Left renal cortex interstitium (tissue), 4 donors: Measurements from ENCODE around the gene OPRD1. TPM values are rescaled to one million over a fixed set of nuclear protein-coding genes. Genes with fewer than 3 reads are reported as not detected.
"Not testable (repeated sequence)": the region's sequence is repeated elsewhere in the genome, so short reads cannot be mapped to it uniquely, and the experiment has no call there.

Experiments used
- DNase-seq, 4 donors: peaks; one replicate each; pipeline ENCODE4 v3.0.0-alpha.2; 2013; ENCODE audit warnings: low read depth in 4 of 4, low spot score in 2 of 4, missing footprints in 1 of 4
- polyA plus RNA-seq, 4 donors: library from polyadenylated mRNA; unstranded; fragments of 120-200 nt; gene quantifications; one replicate each; pipeline ENCODE4 v1.2.1, GENCODE V29; 2013; ENCODE audit not compliant: insufficient read length in 4 of 4

OPRD1 gene
- polyA plus RNA-seq, 4 donors: 0.25 to 0.62 (median 0.37) TPM

GRCh38 chr1:28800324-28800723, 11.6 kb upstream of the OPRD1 start:
- no peak for DNase-seq

- no peak for DNase-seq
Observed at GRCh38 chr1:28801461-28801860, 10.5 kb upstream of the OPRD1 start.

GRCh38 chr1:28803051-28803450, 8.9 kb upstream of the OPRD1 start:
- no peak for DNase-seq

- no peak for DNase-seq
Observed at GRCh38 chr1:28803662-28804061, 8.3 kb upstream of the OPRD1 start.

- no peak for DNase-seq
Observed at GRCh38 chr1:28804071-28804470, 7.9 kb upstream of the OPRD1 start.

- DNase-seq: no peak
Observed at GRCh38 chr1:28807046-28807445, 4.9 kb upstream of the OPRD1 start.

- no peak for DNase-seq
Observed at GRCh38 chr1:28807986-28808385, 4.0 kb upstream of the OPRD1 start.

GRCh38 chr1:28811369-28811765, 603 bp upstream of the OPRD1 start:
- DNase-seq: no peak

- no peak for DNase-seq
Observed at GRCh38 chr1:28812669-28813468, 899 bp downstream of the OPRD1 start.

- no peak for DNase-seq
Observed at GRCh38 chr1:28813931-28814465, 2.0 kb downstream of the OPRD1 start.

- DNase-seq: no peak
Observed at GRCh38 chr1:28815533-28816185, 3.7 kb downstream of the OPRD1 start.

GRCh38 chr1:28817133-28817532, 5.2 kb downstream of the OPRD1 start:
- DNase-seq: no peak

GRCh38 chr1:28819020-28819419, 7.0 kb downstream of the OPRD1 start:
- no peak for DNase-seq

- DNase-seq: no peak
Observed at GRCh38 chr1:28822799-28823198, 10.8 kb downstream of the OPRD1 start.

- DNase-seq: not testable (repeated sequence)
Observed at GRCh38 chr1:28824061-28824460, 12.1 kb downstream of the OPRD1 start.

GRCh38 chr1:28828227-28828858, 16.4 kb downstream of the OPRD1 start:
- not testable (repeated sequence) for DNase-seq

- DNase-seq: no peak
Observed at GRCh38 chr1:28830814-28831213, 18.8 kb downstream of the OPRD1 start.

- DNase-seq: no peak
Observed at GRCh38 chr1:28832966-28833365, 21.0 kb downstream of the OPRD1 start.

GRCh38 chr1:28833381-28833780, 21.4 kb downstream of the OPRD1 start:
- DNase-seq: no peak

GRCh38 chr1:28835237-28835650, 23.3 kb downstream of the OPRD1 start:
- DNase-seq: no peak

GRCh38 chr1:28836421-28836956, 24.5 kb downstream of the OPRD1 start:
- no peak for DNase-seq
